COLO829 (cell line): Measurements from ENCODE around the gene SFTPA2.
"Not testable (repeated sequence)": the region's sequence is repeated elsewhere in the genome, so short reads cannot be mapped to it uniquely, and the experiment has no call there.

Experiments used
- DNase-seq: peaks from one replicate; pipeline ENCODE4 v3.0.0; 2012; ENCODE audit warnings: low spot score

The SFTPA2 gene

GRCh38 chr10:79511891-79512583 lies 48.2 kb downstream of the SFTPA2 start, which contains the start of gene EIF5AL1:
EIF5AL1 (plus strand) TSS chr10:79512533; CDS start chr10:79512650, 117 bp downstream.
- DNase-seq, result not testable (repeated sequence)

- not testable (repeated sequence) for DNase-seq
Measured at GRCh38 chr10:79509934-79510508, 50.2 kb downstream of the SFTPA2 start.

GRCh38 chr10:79509306-79509933 lies 50.8 kb downstream of the SFTPA2 start:
- DNase-seq, result not testable (repeated sequence)

- DNase-seq, result not testable (repeated sequence)
Measured at GRCh38 chr10:79508245-79508644, 52.0 kb downstream of the SFTPA2 start.

DNA sequence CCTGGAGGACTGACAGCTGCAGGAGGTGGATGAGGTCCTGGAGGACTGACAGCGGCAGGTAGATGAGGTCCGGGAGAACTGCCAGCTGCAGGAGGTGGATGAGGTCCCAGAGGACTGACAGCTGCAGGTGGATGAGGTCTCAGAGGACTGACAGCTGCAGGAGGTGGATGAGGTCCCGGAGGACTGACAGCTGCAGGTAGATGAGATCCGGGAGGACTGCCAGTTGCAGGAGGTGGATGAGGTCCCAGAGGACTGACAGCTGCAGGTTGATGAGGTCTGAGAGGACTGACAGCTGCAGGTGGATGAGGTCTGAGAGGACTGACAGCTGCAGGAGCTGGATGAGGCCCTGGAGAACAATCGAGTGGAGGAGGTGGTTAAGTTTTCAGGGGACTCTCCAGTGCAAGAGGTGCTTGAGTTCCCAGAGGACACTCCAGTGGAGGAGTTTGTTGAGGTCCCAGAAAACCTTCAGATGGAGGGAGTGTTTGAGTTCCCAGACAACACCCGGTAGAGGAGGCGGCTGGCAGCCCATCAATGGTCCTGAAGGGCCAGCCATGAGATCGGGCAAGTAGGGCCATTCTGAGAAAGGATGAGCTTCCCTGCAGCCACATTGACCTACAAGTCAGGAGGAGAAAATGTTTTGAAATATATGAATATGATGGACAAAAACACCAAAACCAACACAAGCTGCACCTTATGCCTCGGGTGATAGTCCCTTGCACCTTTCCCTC lies 52.6 kb downstream of the SFTPA2 start:
- no peak for DNase-seq
